OCI-M2 (cell line): ENCODE measurements around the gene C10orf67.
"Not testable (repeated sequence)": the region's sequence is repeated elsewhere in the genome, so short reads cannot be mapped to it uniquely, and the experiment has no call there.

Experiments
- DNase-seq: peaks from one replicate; lab custom pipeline; 2025; ENCODE audit not compliant: unreplicated experiment; lab: John Stamatoyannopoulos, UW

Gene C10orf67

GRCh38 chr10:23326544-23327307 is 17.9 kb downstream of the C10orf67 start:
- no peak for DNase-seq

DNA sequence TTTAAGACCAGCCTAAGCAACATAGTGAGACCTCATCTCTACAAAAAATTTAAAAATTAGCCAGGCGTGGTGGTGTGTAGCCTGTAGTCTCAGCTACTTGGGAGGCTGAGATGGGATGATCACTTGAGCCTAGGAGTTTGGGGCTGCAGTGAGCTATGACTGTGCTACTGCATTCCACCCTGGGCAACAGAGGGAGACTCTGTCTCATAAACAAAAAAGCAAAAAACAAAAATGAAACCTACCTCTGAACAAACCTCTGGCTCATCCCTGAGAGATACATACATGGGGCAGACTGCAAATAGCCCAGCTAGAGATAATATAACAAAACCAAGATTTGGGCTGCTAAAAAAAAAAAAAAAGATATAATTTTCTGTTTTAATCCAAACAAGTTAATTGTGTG is 19.5 kb downstream of the C10orf67 start:
- DNase-seq, result no peak

DNA sequence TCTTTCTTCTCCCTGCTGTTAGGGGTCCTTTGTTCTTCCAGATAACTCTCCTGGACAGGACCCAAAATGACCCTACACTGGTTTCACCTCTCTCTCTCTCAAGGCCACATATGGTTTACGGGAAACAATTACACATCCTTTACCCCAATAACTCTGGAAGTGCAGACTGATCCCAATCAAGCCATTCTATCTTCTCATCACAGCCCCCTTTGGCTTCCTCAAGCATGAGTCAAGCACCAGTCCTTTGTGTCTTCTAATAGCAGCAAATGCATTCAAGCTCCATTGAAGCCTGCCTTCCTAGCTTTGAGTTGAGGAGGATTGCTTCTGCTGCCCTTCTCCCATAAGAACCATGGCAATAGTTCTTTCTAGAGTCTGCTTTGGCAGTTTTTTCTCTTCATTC is 20.2 kb downstream of the C10orf67 start:
- no peak for DNase-seq

DNA sequence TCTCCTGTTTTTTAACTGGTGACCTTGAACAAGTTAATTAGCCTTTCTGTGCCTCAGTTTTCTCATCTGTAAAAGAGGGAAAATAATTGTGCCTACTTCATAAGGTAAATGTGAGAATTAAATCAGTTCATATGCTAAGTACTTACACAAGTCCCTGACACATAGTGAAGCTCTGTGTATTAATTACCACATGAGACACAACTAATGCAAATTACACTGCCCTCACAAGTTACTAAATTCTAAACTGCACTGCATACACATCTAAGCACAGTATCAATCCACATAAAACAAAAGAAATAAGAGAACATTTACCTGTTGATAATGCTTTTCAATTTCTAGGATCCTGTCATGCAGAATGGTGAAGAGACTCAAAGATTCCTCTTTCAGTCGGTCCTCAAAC is 22.5 kb downstream of the C10orf67 start:
- DNase-seq, result no peak

- DNase-seq, result no peak
Measured at GRCh38 chr10:23319835-23320234, 24.8 kb downstream of the C10orf67 start.

DNA sequence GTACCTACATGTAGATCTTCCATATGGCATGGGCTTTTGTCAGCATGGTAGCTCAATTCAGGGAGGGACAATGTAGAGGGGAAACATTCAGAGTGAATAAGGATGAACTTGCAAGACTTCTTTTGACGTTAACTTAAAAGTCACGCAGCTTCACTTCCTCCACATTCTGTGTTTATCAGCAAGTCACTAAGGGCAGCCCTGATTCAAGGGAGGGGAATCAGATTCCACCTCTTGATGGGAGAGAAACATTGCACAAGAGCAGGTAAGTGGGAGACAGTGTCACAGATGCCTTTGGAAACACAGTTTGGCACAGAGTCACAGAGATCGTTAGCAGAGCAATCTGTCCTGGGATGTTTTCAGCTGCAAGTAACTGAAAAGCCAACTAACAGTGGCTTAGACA is 26.2 kb downstream of the C10orf67 start:
- DNase-seq, result no peak

DNA sequence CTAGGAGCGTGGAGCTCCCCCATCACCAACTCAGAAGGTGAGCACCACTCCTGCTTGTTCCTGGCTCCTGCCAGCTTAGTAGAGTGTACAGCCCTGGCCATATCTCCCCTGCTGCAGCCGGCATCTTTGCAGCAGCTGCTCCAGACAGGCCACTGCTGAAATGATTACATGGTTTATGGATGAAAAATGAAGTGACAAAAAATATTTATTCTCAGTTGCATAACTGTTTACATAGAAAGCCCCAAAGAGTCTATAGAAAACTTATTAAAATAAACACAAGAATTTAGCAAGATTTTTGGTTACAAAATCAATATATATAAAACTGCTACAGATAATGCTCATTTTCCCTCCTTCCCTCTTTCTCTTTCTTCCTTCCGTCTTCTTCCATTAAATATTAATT is 27.2 kb downstream of the C10orf67 start:
- no peak for DNase-seq

- DNase-seq, result no peak
Measured at GRCh38 chr10:23316406-23316805, 28.2 kb downstream of the C10orf67 start.

DNA sequence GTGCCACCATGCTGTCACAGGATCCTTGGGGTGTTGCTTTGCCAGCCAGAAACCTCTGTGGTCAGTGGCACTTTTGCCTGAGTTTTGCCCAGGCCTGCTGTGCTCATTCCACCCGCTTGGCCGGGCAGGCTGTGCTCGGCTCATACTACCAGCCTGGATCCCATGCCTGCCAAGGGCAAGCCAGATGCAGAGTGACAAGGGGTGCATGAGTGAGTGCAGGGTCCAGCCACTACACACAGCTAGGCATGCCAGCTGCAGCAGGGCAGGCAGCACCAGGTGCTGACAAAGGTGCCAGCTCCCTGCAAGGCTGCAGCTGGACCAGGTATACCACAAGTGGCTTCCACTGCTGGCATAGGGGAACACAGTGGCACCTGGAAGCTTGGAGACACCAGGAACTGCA is 28.6 kb downstream of the C10orf67 start:
- no peak for DNase-seq

- peak; percentile 17 for DNase-seq
Measured at GRCh38 chr10:23314835-23315239, 29.8 kb downstream of the C10orf67 start.

- no peak for DNase-seq
Measured at GRCh38 chr10:23311034-23311433, 33.6 kb downstream of the C10orf67 start.

GRCh38 chr10:23310404-23310803 is 34.2 kb downstream of the C10orf67 start:
- no peak for DNase-seq

- not testable (repeated sequence) for DNase-seq
Measured at GRCh38 chr10:23299961-23300360, 44.6 kb downstream of the C10orf67 start.

DNA sequence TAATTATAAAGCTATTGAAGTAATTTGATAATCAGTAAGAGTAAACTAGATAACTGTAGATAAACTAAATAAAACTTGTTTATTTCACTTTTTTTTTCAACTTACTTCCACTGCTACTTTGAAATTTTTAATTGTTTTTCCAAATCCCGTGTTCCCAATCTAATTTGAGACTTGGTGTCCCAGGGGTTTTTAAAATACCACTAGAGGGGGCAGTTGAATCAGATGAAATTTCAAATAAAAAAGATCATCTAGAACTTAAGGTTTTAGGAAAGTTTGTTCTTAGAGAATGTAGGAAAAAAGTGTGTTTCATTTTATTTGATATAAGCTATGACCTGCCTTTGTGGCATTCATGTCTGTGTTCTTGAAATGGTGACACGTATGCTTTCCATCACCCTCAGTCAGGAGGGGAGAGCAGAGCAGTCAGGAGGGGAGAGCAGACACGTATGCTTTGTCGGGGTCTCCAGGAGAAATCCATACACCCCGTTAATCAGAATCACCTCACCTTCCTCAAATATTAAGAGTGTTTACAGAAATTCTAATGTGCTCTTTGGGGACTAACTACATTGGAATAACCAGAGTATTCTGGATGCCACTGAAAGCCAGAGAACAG is 49.9 kb downstream of the C10orf67 start:
- DNase-seq, result no peak

GRCh38 chr10:23293973-23294590 is 50.5 kb downstream of the C10orf67 start:
- no peak for DNase-seq

DNA sequence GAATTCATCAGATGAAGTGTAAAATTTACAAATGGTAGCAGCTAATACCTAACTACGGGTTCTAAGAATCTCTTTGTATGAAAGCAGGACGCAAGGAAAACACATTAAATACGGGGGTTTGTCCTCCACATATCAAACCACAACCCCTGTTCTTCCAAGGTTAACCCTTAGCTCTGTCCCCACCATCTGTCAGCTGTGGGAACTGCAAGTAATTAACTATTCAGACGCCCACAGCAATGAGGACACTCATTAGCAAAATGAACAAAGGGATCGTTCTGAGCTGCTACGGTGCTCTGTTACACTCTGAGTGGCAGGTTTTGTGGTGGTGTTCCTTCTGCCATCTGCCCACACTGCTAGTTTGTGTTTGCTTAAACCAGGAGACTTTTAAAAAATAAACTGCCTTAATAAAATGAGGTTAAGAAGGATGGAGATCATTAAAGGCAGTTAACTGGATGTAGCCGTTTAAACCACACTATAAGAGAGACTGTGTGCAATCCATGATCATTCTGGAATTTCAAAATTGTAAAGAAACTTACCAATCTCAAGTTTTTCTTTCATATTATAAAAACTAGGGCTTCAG is 51.4 kb downstream of the C10orf67 start:
- no peak for DNase-seq

DNA sequence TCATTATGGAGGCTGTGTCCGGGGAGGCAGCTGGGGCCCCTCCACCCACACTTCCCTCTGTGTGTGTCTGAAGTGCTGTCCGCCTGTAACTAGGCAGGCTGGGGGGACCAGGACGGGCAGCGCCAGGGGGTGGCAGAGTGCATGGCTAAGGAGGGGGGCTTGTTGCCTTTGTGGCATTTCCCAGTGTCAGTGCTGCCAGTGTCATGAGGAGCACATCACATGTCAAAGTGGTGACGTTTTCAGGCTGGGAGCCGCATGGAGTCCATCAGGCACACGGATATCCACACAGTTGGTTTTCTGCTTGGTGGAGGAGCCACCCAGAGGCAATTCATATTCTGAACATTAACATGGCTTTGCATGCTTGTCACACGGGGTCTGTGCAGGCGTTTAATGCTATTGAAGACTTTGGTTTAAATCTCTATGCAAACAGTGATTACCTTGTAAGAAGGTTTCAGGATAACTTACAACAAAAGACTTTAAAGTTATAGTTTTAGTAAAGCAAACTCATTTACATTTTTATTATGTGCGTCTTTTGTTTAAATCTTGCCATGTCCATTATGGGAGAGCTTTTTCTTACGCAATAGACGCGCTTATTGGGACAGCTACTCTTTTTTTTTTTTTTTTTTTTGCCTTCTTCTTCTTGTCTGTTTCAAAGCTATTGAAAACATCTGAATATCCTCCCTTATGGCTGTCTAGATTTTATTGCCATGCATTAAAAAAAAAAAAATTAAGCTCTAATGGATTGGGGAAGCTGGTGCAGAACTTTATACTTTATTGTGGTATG is 52.9 kb downstream of the C10orf67 start:
- no peak for DNase-seq

- DNase-seq, result no peak
Measured at GRCh38 chr10:23284674-23285335, 59.8 kb downstream of the C10orf67 start.

GRCh38 chr10:23284155-23284554 is 60.4 kb downstream of the C10orf67 start:
- DNase-seq, result no peak

DNA sequence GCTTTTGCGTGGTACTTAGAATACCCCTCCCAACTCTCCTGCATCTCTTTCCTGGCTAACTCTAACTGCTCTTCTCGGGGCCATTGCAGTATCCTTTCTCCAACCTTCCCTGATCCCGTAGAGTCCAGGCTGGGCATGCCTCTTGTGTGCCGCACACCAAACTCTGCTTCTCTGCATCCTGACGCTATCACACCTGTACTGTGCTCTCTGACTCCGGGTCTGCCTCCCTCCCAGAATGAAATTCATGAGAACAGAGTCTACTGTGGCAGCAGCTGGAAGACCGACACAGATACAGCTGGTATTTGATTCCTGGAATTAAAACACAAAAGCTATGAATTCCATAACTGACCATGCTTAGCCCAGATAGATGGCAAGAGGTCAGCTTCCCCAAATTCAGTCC is 60.9 kb downstream of the C10orf67 start:
- DNase-seq, result no peak

GRCh38 chr10:23281044-23281433 is 63.6 kb downstream of the C10orf67 start:
- DNase-seq, result no peak
